Measurements from ENCODE around the gene TSPEAR. TPM values are rescaled to one million over a fixed set of nuclear protein-coding genes. Genes with fewer than 3 reads are reported as not detected.
"Not testable (repeated sequence)": the region's sequence is repeated elsewhere in the genome, so short reads cannot be mapped to it uniquely, and the experiment has no call there.

Gene TSPEAR
- total RNA-seq, 2 experiments from 2014 or later: not detected

DNA sequence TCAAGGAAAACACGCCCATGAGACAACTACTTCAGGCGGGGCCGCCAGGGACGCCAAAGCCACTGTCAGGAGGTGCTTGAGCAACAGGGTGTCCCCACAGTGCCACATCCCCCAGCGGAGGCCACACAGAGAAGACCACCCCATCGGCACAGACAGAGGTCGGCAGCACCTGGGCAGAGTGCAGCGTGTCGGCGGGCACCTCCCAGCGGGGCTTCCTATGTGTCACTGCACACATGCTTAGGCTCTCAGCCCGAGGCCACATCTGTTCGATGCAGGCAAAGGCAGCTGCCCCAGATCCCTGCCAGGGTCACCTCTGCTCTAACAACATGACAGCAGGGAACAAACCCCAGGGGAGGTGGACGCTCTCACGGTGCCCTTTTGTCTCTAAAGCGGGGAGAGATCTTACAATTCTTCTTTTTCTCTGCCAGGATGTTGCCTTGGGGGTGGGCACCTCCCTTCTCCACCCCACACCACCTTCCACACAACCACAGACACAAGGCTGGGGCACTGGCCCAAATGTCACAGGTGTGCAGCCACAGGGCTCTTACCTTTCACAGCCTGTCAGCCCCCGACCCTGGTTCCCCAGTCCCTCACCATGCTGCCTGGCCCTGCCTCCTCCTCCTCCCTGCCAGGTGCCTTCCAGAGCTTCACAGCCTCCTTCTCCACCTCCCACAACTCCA lies 95.3 kb downstream of the TSPEAR start:
- Mint-ChIP-seq H3K27ac (no peak overlapping the region), H3K4me1 (peaks cover 24% of the 10 kb centered on the region), H3K9me3 (peaks cover 31% of the 10 kb centered on the region), H3K4me3 (no peak overlapping the region), H3K27me3 (no peaks in the 10 kb centered on the region), H3K36me3 (peaks cover 24% of the 10 kb centered on the region)
- DNase-seq: no peak

GRCh38 chr21:44615466-44615865 lies 95.9 kb downstream of the TSPEAR start:
- Mint-ChIP-seq H3K27ac (no peak overlapping the region), H3K9me3 (peaks cover 29% of the 10 kb centered on the region), H3K27me3 (no peaks in the 10 kb centered on the region), H3K36me3 (peaks cover 19% of the 10 kb centered on the region), H3K4me3 (no peak overlapping the region), H3K4me1 (peaks cover 24% of the 10 kb centered on the region)
- DNase-seq: no peak

DNA sequence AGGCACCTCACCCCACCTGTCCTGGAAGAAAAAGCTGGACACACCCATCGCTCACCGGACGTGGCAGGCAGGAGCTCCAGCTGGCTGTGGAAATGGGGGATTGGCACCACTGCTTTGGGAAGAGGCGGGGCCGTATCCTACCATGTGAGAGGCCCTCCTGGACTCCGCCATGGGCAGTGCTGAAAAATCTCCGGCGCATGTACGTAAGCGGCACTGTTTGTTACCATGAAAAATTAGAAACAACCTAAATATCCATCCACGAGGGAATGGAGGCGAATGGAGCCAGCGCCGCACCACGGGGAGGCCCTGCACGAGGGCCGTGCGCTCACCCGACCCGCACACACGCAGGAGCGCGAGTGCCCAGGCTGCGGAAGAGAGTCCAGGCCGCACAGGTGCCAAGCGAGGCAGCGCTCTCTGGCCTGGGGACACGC lies 96.4 kb downstream of the TSPEAR start:
- H3K4me1 Mint-ChIP-seq: peaks cover 24% of the 10 kb centered on the region
- H3K4me3 Mint-ChIP-seq: no peak overlapping the region
- no peak overlapping the region for H3K27ac Mint-ChIP-seq
- peaks cover 27% of the 10 kb centered on the region for H3K9me3 Mint-ChIP-seq
- no peak for DNase-seq
- no peaks in the 10 kb centered on the region for H3K27me3 Mint-ChIP-seq
- peaks cover 17% of the 10 kb centered on the region for H3K36me3 Mint-ChIP-seq

DNA sequence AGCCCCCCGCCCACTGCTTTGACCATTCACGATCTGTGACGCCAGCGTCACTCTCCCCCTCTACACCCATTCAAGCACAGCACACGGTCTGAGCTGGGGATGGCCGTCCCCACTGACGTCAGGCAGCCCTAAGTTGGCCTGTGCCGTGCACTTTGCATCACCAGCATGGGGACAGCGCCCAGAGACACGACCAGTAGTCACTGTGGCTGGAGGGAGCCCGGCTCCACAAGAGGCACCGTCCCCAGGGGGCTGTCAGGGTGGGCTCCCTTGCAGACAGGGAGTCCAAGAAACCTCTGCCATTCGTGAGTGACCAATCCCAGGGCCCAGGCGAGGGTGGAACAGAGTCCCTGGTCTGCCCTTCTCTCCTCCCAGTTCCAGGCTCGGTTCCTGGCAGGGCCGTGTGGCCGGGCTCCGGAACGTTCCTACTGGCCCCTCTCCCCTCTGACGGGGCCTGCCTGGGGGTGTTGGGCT lies 97.2 kb downstream of the TSPEAR start:
- H3K4me3 Mint-ChIP-seq: no peak overlapping the region
- DNase-seq: no peak
- H3K27me3 Mint-ChIP-seq: no peaks in the 10 kb centered on the region
- H3K27ac Mint-ChIP-seq: no peak overlapping the region
- H3K9me3 Mint-ChIP-seq: peaks cover 25% of the 10 kb centered on the region
- peaks cover 22% of the 10 kb centered on the region for H3K4me1 Mint-ChIP-seq
- H3K36me3 Mint-ChIP-seq: peaks cover 9% of the 10 kb centered on the region

DNA sequence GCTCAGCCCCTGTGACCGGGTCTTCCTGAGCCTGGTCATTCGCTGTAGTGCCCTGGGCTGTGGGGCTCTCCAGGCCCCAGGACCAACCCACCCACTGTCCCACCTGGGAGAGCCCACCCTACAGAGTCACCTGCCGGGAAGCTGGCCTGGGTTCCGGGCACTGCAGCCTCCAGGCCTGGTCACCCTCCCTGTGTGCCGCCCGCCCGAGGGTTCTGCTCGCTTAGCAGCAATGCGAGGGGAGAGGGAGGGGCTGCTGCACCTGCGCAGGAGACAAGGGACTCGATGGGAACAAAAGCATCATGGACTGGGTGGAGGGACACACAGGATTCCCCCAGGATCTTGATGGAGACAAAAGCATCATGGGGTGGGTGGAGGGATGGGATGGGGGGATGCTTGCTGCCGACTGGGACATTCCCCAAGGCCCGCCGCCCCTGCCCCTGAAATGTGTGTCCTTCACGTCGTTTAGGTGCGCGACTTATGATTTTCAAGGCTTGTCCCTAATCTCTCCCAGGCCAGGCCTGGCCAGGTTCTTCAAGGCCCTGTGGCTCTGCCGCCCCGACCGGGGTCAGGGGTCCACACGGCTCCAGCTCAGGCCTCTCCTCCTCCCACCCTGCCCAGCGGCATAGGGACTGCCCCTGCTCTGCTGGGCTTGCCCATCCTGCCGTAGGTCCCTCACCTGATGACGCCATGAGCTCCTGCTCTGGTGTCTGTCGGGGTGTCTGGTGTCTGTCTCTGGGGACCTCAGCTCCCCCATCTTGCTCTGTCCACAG lies 97.8 kb downstream of the TSPEAR start:
- Mint-ChIP-seq H3K36me3 (peaks cover 4% of the 10 kb centered on the region), H3K4me3 (no peak overlapping the region), H3K27me3 (no peaks in the 10 kb centered on the region)

GRCh38 chr21:44612669-44613229 lies 98.6 kb downstream of the TSPEAR start:
- no peak overlapping the region for H3K27ac Mint-ChIP-seq
- H3K9me3 Mint-ChIP-seq: peaks cover 19% of the 10 kb centered on the region
- no peaks in the 10 kb centered on the region for H3K27me3 Mint-ChIP-seq
- no peak for DNase-seq
- peaks cover 10% of the 10 kb centered on the region for H3K4me1 Mint-ChIP-seq
- peaks cover 1% of the 10 kb centered on the region for H3K36me3 Mint-ChIP-seq
- no peak overlapping the region for H3K4me3 Mint-ChIP-seq

More for the DNA sequence above, 97.8 kb downstream of the TSPEAR start:
- DNase-seq: no peak
- Mint-ChIP-seq H3K27ac (no peak overlapping the region), H3K4me1 (peaks cover 16% of the 10 kb centered on the region), H3K9me3 (peaks cover 23% of the 10 kb centered on the region)

DNA sequence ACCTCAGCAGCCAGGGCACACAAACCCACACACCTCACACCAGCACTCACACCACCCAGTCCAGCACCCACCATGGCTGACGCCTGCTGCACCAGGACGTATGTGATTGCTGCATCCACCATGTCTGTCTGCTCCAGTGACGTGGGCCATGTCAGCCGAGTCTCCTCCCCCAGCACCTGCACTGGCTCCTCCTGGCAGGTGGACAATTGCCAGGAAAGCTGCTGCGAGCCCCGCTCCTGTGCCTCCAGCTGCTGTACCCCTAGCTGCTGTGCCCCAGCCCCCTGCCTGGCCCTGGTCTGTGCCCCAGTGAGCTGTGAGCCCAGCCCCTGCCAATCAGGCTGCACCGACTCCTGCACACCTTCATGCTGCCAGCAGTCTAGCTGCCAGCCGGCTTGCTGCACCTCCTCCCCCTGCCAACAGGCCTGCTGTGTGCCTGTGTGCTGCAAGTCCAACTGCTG lies 99.3 kb downstream of the TSPEAR start, which contains the start of gene KRTAP10-8:
TSS of gene KRTAP10-8 (plus strand) at position 51 of the 458 bp plus-strand sequence. CDS start at position 73, 22 bp downstream.
- Mint-ChIP-seq H3K27me3 (no peaks in the 10 kb centered on the region), H3K27ac (no peak within 1 kb of the TSS), H3K36me3 (peaks cover 1% of the 10 kb centered on the region), H3K9me3 (peaks cover 19% of the 10 kb centered on the region), H3K4me3 (no peak within 1 kb of the TSS), H3K4me1 (peaks cover 10% of the 10 kb centered on the region)
- no peak for DNase-seq

DNA sequence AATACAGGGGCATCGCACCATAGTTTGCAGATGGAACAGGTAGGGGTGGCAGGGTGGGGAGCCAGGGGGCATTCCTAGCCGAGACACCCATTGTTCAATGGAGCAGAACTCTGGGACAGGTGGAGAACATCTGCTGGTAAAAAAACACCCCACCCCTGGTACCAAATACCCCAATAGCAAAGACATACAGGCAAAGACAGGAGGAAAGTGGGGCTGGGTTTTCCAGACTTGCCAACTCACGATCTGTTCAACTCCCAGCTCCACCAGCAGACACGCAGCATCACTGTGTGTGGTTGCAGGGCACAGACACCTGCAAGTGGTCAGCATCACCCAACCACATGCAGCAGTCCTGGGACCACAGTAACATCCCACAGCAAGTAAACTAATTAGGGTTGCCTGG lies 99.8 kb downstream of the TSPEAR start:
- H3K4me3 Mint-ChIP-seq: no peak overlapping the region
- H3K36me3 Mint-ChIP-seq: peaks cover 1% of the 10 kb centered on the region
- H3K27ac Mint-ChIP-seq: no peak overlapping the region
- peaks cover 20% of the 10 kb centered on the region for H3K9me3 Mint-ChIP-seq
- peaks cover 6% of the 10 kb centered on the region for H3K4me1 Mint-ChIP-seq
- no peaks in the 10 kb centered on the region for H3K27me3 Mint-ChIP-seq
- DNase-seq: no peak

DNA sequence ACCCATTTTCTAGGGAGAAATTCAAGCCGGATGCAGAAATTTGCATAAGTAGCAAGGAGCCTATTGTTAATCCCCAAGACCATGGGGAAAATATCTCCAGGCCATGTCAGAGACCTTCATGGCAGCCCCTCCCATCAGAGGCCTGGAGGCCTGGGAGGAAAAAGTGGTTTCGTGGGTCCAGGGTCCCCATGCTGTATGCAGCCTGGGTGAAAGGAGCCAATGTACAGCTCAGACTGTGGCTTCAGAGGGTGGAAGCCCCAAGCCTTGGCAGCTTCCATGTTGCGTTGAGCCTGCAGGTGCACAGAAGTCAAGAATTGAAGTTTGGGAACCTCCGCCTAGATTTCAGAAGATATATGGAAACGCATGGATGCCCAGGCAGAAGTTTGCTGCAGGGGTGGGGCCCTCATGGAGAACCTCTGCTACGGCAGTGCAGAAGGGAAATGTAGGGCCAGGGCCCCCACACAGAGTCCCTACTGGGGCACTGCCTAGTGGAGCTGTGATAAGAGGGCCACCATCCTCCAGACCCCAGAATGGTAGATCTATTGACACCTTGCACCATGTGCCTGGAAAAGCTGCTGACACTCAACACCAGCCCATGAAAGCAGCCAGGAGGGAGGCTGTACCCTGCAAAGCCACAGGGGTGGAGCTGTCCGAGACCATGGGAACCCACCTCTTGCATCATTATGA lies 101.1 kb downstream of the TSPEAR start:
- H3K4me3 Mint-ChIP-seq, H3K4me1 Mint-ChIP-seq, H3K27me3 Mint-ChIP-seq, H3K36me3 Mint-ChIP-seq, H3K27ac Mint-ChIP-seq, DNase-seq: not testable (repeated sequence)
- peaks cover 21% of the 10 kb centered on the region for H3K9me3 Mint-ChIP-seq

- peaks cover 21% of the 10 kb centered on the region for H3K9me3 Mint-ChIP-seq
- no peak overlapping the region for H3K4me3 Mint-ChIP-seq
- H3K36me3 Mint-ChIP-seq: peaks cover 1% of the 10 kb centered on the region
- no peaks in the 10 kb centered on the region for H3K4me1 Mint-ChIP-seq
- no peak for DNase-seq
- no peak overlapping the region for H3K27ac Mint-ChIP-seq
- no peaks in the 10 kb centered on the region for H3K27me3 Mint-ChIP-seq
Measured at GRCh38 chr21:44609193-44609592, 102.2 kb downstream of the TSPEAR start.

- no peak for DNase-seq
- Mint-ChIP-seq H3K36me3 (peaks cover 1% of the 10 kb centered on the region), H3K27me3 (no peaks in the 10 kb centered on the region), H3K4me3 (no peak overlapping the region), H3K27ac (no peak overlapping the region), H3K4me1 (no peaks in the 10 kb centered on the region), H3K9me3 (peaks cover 19% of the 10 kb centered on the region)
Measured at GRCh38 chr21:44606495-44606894, 104.9 kb downstream of the TSPEAR start.

- Mint-ChIP-seq H3K4me1 (no peaks in the 10 kb centered on the region), H3K36me3 (peaks cover under 1% of the 10 kb centered on the region), H3K4me3 (no peak overlapping the region), H3K9me3 (peaks cover 3% of the 10 kb centered on the region), H3K27ac (no peak overlapping the region), H3K27me3 (no peaks in the 10 kb centered on the region)
- DNase-seq: no peak
Measured at GRCh38 chr21:44603911-44604310, 107.5 kb downstream of the TSPEAR start.

GRCh38 chr21:44603109-44603875 lies 108.1 kb downstream of the TSPEAR start:
- no peak for DNase-seq
- H3K4me3 Mint-ChIP-seq: no peak overlapping the region
- no peak overlapping the region for H3K27ac Mint-ChIP-seq
- H3K9me3 Mint-ChIP-seq: peaks cover 5% of the 10 kb centered on the region
- no peaks in the 10 kb centered on the region for H3K36me3 Mint-ChIP-seq
- no peaks in the 10 kb centered on the region for H3K27me3 Mint-ChIP-seq
- no peaks in the 10 kb centered on the region for H3K4me1 Mint-ChIP-seq

DNA sequence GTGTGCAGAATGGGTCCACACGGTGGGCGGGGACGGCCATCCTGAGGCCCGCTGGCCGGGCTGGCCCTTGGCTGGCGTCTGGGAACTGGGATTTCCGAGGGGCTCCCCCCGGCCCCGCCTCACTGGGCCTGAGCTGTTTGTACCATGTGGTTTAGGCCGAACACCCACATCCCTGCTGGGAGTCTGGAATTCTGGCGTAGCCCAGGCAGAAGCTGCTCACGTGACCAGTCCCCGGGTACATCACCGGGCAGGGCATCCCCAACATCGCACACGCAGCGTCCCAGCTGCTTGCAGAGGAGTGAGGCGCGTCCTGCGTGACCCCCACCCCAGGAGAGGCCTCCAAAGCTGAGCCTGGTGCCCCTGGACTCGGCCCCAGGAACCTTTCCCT lies 108.9 kb downstream of the TSPEAR start:
- H3K4me3 Mint-ChIP-seq: no peak overlapping the region
- no peaks in the 10 kb centered on the region for H3K27me3 Mint-ChIP-seq
- H3K9me3 Mint-ChIP-seq: peaks cover 5% of the 10 kb centered on the region

More for the DNA sequence above, 108.9 kb downstream of the TSPEAR start:
- H3K27ac Mint-ChIP-seq: no peak overlapping the region
- no peaks in the 10 kb centered on the region for H3K4me1 Mint-ChIP-seq
- H3K36me3 Mint-ChIP-seq: no peaks in the 10 kb centered on the region
- DNase-seq: no peak
